Measurements from ENCODE around the gene ADAM11. TPM values are rescaled to one million over a fixed set of nuclear protein-coding genes. Genes with fewer than 3 reads are reported as not detected.

Gene ADAM11
- total RNA-seq, 4 donors from 2014 or later, result 1.2 to 5.5 (median 2.1) TPM

DNA sequence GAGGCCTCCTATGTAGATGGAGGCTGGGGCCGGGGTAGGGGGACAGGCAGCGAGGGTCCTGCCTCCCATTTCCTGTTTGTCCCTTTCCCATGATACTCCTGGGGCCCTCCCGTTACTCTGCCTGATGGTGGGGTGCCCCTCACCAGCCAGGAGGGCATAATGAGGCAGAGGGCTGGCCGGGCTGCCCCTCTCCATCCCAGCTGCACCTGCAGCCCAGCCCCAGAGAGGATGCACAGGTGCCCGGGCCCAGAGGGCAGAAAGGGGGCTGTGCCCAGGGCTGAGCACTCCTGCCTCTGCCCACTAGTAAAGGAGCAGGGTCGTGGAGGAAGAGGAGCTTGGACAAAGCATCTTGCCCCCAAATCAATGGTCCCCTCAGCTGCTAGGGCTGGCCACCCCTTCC is 10.4 kb downstream of the ADAM11 start:
- H3K36me3 ChIP-seq, result no peaks in the 10 kb centered on the region
- H3K4me1 ChIP-seq, result no peaks in the 10 kb centered on the region
- TF ChIP-seq, protein P1, sequence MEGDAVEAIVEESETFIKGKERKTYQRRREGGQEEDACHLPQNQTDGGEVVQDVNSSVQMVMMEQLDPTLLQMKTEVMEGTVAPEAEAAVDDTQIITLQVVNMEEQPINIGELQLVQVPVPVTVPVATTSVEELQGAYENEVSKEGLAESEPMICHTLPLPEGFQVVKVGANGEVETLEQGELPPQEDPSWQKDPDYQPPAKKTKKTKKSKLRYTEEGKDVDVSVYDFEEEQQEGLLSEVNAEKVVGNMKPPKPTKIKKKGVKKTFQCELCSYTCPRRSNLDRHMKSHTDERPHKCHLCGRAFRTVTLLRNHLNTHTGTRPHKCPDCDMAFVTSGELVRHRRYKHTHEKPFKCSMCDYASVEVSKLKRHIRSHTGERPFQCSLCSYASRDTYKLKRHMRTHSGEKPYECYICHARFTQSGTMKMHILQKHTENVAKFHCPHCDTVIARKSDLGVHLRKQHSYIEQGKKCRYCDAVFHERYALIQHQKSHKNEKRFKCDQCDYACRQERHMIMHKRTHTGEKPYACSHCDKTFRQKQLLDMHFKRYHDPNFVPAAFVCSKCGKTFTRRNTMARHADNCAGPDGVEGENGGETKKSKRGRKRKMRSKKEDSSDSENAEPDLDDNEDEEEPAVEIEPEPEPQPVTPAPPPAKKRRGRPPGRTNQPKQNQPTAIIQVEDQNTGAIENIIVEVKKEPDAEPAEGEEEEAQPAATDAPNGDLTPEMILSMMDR (IDR thresholded peaks at IDR 0.05), result no peak
- no peak for TF ChIP-seq POLR2A (IDR thresholded peaks at IDR 0.05)
- intact Hi-C loops (cut with DNase I; ENCODE audit: low total_unique reads), result no loop called here
- no peaks in the 10 kb centered on the region for H3K9me3 ChIP-seq
- no peak for DNase-seq
- H3K27me3 ChIP-seq, result no peaks in the 10 kb centered on the region
- H3K4me3 ChIP-seq, result no peak overlapping the region
- no peak overlapping the region for H3K27ac ChIP-seq

DNA sequence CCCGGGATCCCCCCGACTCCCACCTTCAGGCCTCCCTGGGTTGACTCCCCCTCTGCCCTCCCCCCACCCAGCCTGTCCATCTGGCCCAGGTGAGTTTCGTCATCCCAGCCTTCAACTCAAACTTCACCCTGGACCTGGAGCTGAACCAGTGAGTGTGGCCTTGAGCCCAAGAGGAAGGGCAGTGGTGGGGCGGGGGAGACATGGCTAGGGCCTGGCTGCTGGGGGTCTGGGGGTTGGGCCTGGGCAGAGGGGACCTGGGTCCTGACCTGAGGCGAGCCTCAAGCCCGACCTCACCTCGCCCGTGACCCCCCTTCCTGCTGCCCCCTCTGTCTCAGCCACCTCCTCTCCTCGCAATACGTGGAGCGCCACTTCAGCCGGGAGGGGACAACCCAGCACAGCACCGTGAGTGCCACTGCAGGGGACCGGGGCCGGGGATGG is 10.9 kb downstream of the ADAM11 start:
- TF ChIP-seq, protein P1 (IDR thresholded peaks at IDR 0.05), result no peak
- no peak for TF ChIP-seq POLR2A (IDR thresholded peaks at IDR 0.05)
- intact Hi-C loops (cut with DNase I; ENCODE audit: low total_unique reads), result loop anchor here (5.0 kb wide), 1 partner anchor 263 kb away; no protein-coding TSS in a partner anchor
- Histone ChIP-seq H3K9me3 (no peaks in the 10 kb centered on the region), H3K4me1 (no peaks in the 10 kb centered on the region), H3K4me3 (no peak overlapping the region), H3K36me3 (no peaks in the 10 kb centered on the region), H3K27me3 (no peaks in the 10 kb centered on the region), H3K27ac (no peak overlapping the region)
- no peak for DNase-seq

DNA sequence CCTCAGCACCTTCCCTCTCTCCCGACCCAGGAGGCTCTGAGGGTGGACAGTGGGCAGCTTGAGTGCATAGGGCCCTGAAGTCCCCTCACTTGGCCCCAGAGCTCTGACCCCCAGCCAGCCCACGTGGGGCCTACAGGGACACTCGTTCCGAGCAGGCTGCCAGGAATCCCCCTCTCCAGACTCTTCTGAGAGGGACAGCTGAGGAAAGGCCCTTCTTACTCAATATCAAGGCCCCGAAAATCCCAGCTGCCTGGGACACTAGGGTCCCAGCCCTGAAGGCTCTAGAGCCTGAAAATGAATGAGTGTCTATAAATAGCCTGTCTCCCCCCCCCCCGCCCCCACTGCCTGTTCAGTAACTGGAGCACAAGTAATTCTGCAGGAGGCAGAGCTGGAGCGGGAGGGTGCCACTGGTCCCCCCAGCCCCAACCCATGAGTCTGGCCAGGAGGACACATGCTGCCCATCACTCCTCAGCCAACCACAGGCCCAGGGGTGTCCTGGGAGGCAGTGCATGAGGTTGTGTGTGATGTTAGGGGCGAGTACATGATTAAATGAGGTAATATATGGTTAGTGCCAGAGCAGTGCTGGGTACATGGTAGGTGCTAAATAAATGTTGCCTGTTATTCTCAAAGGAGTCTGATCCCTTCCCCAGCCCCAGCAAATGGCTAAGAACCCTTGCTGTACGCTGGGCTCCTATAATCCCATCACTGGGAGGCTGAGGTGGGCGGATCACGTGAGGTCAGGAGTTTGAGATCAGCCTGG is 11.6 kb downstream of the ADAM11 start:
- no peaks in the 10 kb centered on the region for H3K4me1 ChIP-seq
- no peaks in the 10 kb centered on the region for H3K36me3 ChIP-seq
- H3K4me3 ChIP-seq, result no peak overlapping the region
- H3K27me3 ChIP-seq, result no peaks in the 10 kb centered on the region
- DNase-seq, result no peak
- intact Hi-C loops (cut with DNase I; ENCODE audit: low total_unique reads), result loop anchor here (5.0 kb wide), 1 partner anchor 262 kb away; no protein-coding TSS in a partner anchor
- H3K9me3 ChIP-seq, result no peaks in the 10 kb centered on the region
- no peak overlapping the region for H3K27ac ChIP-seq
- no peak for TF ChIP-seq POLR2A (IDR thresholded peaks at IDR 0.05)
- TF ChIP-seq, protein P1 (IDR thresholded peaks at IDR 0.05), result no peak

DNA sequence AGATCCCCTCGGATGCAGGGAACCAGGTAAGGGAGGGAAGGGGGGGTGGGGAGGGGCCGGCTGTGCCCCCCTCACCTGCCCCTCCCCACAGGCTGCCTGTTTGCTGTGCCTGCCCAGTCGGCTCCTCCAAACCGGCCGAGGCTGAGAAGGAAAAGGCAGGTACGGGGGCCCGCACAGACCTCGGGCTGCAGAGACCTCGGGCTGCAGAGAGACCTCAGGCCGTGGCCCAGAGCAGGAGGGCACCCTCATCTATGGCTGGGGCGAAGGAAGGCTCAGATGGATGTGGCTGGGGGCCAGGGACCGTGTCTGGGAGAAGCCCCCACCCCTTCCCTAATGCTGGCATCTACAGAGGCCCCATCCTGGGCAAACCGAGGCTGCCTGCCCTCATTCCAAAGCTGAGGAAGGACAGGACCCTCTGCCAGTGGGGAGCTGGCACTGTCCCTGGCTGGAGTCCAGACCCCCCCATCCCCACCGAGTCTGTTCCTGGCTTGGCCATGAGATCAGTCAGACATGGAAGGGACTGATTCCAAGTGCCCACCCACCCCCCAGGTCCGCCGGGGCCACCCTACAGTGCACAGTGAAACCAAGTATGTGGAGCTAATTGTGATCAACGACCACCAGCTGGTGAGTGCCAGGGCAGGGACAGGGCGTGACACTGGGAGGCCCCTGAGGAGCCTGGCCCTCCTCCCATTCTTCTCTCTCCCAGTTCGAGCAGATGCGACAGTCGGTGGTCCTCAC is 13.7 kb downstream of the ADAM11 start:
- intact Hi-C loops (cut with DNase I; ENCODE audit: low total_unique reads), result loop anchor here (5.0 kb wide), 1 partner anchor 260 kb away; no protein-coding TSS in a partner anchor

More for the DNA sequence above, 13.7 kb downstream of the ADAM11 start:
- no peak overlapping the region for H3K27ac ChIP-seq
- no peak for DNase-seq
- no peaks in the 10 kb centered on the region for H3K36me3 ChIP-seq
- H3K4me1 ChIP-seq, result peaks cover 0 to 5% of the 10 kb centered on the region in 2 donors
- H3K9me3 ChIP-seq, result no peaks in the 10 kb centered on the region
- H3K4me3 ChIP-seq, result no peak overlapping the region
- no peaks in the 10 kb centered on the region for H3K27me3 ChIP-seq
- TF ChIP-seq, protein P1 (IDR thresholded peaks at IDR 0.05), result no peak
- no peak for TF ChIP-seq POLR2A (IDR thresholded peaks at IDR 0.05)
